DMS53 (cell line): ENCODE results near the gene NFIC.
"Not testable (repeated sequence)": the region's sequence is repeated elsewhere in the genome, so short reads cannot be mapped to it uniquely, and the experiment has no call there.

Source experiments
- DNase-seq: peaks from one replicate; lab custom pipeline; 2025; lab: John Stamatoyannopoulos, UW

The NFIC gene

GRCh38 chr19:3492919-3493318 lies 126.5 kb downstream of the NFIC start:
- no peak for DNase-seq

- DNase-seq: no peak
Observed at GRCh38 chr19:3493651-3494050, 127.3 kb downstream of the NFIC start.

- peak; percentile 30 for DNase-seq
Observed at GRCh38 chr19:3494051-3494450, 127.7 kb downstream of the NFIC start.

GRCh38 chr19:3494559-3494958 lies 128.2 kb downstream of the NFIC start:
- peak; percentile 43 for DNase-seq

GRCh38 chr19:3496392-3497273 lies 130.2 kb downstream of the NFIC start:
- DNase-seq: no peak

- no peak for DNase-seq
Observed at GRCh38 chr19:3497757-3498520, 131.6 kb downstream of the NFIC start.

GRCh38 chr19:3499738-3500428 lies 133.5 kb downstream of the NFIC start:
- DNase-seq: peak; percentile 58

- DNase-seq: peak; percentile 96
Observed at GRCh38 chr19:3500429-3501101, 134.2 kb downstream of the NFIC start, which contains the start of gene DOHH. Gene DOHH (minus strand): TSS chr19:3500674. CDS start chr19:3496814, 3,860 bp downstream.

GRCh38 chr19:3501780-3502179 lies 135.4 kb downstream of the NFIC start:
- DNase-seq: no peak

GRCh38 chr19:3503036-3503572 lies 136.7 kb downstream of the NFIC start:
- DNase-seq: no peak

- no peak for DNase-seq
Observed at GRCh38 chr19:3504735-3505134, 138.4 kb downstream of the NFIC start.

- peak; percentile 98 for DNase-seq
Observed at GRCh38 chr19:3505598-3506383, 139.4 kb downstream of the NFIC start, which contains the start of gene FZR1. Gene FZR1 (plus strand): TSS chr19:3506311. CDS start chr19:3522990, 16,679 bp downstream.

- peak; percentile 49 for DNase-seq
Observed at GRCh38 chr19:3506384-3507340, 140.3 kb downstream of the NFIC start.

GRCh38 chr19:3507371-3508120 lies 141.2 kb downstream of the NFIC start:
- no peak for DNase-seq

GRCh38 chr19:3508121-3508661 lies 141.8 kb downstream of the NFIC start:
- DNase-seq: not testable (repeated sequence)

- no peak for DNase-seq
Observed at GRCh38 chr19:3508771-3509535, 142.6 kb downstream of the NFIC start.

- DNase-seq: no peak
Observed at GRCh38 chr19:3509566-3509989, 143.2 kb downstream of the NFIC start.

- DNase-seq: no peak
Observed at GRCh38 chr19:3510727-3511126, 144.3 kb downstream of the NFIC start.
